Measurements from ENCODE around the gene EIF3I. TPM values are rescaled to one million over a fixed set of nuclear protein-coding genes. Genes with fewer than 3 reads are reported as not detected.

Gene EIF3I
- total RNA-seq, 6 experiments from 2014 or later = 279 to 313 (median 285) TPM

- H3K4me1 Mint-ChIP-seq (ENCODE audit: low read depth) = peaks cover 40% of the 10 kb centered on the region
- peaks cover 1% of the 10 kb centered on the region; the same call in 1 of the 2 replicates for H3K27me3 Mint-ChIP-seq (ENCODE audit: insufficient read depth)
- peak overlapping the region; percentile 83; the same call in 1 of the 2 replicates for H3K27ac Mint-ChIP-seq
- H3K36me3 Mint-ChIP-seq (ENCODE audit: low read depth) = no peaks in the 10 kb centered on the region
- H3K4me3 Mint-ChIP-seq = no peak overlapping the region
- no peaks in the 10 kb centered on the region for H3K9me3 Mint-ChIP-seq
- no peak for TF ChIP-seq CTCF (IDR thresholded peaks at IDR 0.05)
- no peak for DNase-seq
Measured at GRCh38 chr1:32247452-32247851, 25.2 kb downstream of the EIF3I start.

DNA sequence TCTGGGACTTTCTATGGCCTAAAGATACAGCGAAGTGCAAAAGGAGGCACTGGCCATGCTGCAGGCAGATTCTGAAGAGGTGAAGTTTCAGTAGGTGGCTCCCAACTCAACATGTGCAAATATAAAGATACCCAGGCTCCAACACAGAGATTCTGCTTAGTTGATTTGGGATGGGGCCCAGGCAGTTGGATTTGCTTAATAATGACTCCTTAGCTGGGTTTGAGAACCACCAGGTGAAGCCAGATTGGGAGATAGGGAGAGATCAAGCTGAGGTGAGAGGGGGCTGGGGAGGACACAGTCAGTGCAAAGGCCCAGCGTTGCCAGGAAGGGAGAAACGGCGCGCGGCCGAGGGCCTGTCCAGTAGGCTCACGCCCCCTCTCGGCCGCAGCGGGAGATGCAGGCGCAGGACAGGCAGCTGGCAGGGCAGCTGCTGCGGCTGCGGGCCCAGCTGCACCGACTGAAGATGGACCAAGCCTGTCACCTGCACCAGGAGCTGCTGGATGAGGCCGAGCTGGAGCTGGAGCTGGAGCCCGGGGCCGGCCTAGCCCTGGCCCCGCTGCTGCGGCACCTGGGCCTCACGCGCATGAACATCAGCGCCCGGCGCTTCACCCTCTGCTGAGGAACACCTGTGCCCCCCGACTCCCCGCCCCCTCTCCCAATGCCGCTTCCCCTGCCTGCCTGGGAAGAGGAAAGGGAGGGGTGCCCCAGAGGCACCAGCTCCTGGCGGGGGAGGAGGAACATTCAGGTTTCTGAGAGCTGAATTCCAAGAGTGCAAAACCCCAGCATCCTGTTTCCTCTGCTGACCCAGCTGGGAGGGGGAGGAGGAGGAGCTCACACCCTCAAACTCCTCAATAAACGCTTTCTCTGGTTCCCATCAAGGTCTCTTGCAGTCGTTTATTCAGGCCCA lies 26.0 kb downstream of the EIF3I start:
- Mint-ChIP-seq H3K27me3 (ENCODE audit: insufficient read depth) (peaks cover 1% of the 10 kb centered on the region; the same call in 1 of the 2 replicates), H3K27ac (no peak overlapping the region), H3K9me3 (no peaks in the 10 kb centered on the region), H3K4me1 (ENCODE audit: low read depth) (peaks cover 38% of the 10 kb centered on the region), H3K4me3 (no peak overlapping the region), H3K36me3 (ENCODE audit: low read depth) (no peaks in the 10 kb centered on the region)
- peak; percentile 88 for TF ChIP-seq CTCF (IDR thresholded peaks at IDR 0.05)
- peak; percentile 53 for DNase-seq

DNA sequence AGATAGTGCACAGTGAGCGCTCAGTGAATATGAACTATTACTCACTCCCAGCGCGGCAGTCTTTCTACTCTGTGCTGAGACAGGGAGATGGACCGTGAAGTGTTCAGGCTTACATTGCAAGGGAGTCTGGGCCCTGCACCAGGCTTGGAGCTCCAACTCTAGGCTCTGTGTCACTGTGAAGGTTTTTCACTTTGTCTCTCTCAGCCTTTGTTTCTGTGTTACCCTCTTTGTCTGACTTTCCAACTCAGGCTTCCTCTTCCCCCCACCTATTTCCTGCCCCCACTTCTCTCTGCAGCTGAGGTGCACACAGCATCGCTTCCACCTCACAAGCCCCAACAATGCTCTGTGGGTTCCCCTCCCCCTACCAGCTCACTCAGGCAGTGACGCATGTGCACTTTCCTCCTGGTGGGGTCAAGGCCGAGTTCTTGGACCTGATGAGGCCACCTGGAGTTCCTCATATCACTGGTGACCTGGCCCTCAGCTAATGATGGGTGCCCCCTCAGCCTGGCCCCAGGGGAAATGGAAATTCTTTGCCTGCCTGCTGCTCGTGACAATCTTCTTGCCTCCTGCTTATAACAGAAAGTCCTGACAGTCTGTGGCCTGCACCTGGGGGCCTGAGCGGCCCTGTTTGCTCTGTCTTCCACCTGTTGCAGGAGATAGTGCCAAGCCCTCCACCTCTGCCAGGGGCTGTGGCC lies 27.8 kb downstream of the EIF3I start:
- no peaks in the 10 kb centered on the region for H3K9me3 Mint-ChIP-seq
- H3K27me3 Mint-ChIP-seq (ENCODE audit: insufficient read depth) = peaks cover 1% of the 10 kb centered on the region; the same call in 1 of the 2 replicates
- H3K4me3 Mint-ChIP-seq = no peak overlapping the region
- peaks cover 38% of the 10 kb centered on the region for H3K4me1 Mint-ChIP-seq (ENCODE audit: low read depth)
- H3K36me3 Mint-ChIP-seq (ENCODE audit: low read depth) = no peaks in the 10 kb centered on the region
- no peak for TF ChIP-seq CTCF (IDR thresholded peaks at IDR 0.05)
- H3K27ac Mint-ChIP-seq = no peak overlapping the region
- DNase-seq = no peak

DNA sequence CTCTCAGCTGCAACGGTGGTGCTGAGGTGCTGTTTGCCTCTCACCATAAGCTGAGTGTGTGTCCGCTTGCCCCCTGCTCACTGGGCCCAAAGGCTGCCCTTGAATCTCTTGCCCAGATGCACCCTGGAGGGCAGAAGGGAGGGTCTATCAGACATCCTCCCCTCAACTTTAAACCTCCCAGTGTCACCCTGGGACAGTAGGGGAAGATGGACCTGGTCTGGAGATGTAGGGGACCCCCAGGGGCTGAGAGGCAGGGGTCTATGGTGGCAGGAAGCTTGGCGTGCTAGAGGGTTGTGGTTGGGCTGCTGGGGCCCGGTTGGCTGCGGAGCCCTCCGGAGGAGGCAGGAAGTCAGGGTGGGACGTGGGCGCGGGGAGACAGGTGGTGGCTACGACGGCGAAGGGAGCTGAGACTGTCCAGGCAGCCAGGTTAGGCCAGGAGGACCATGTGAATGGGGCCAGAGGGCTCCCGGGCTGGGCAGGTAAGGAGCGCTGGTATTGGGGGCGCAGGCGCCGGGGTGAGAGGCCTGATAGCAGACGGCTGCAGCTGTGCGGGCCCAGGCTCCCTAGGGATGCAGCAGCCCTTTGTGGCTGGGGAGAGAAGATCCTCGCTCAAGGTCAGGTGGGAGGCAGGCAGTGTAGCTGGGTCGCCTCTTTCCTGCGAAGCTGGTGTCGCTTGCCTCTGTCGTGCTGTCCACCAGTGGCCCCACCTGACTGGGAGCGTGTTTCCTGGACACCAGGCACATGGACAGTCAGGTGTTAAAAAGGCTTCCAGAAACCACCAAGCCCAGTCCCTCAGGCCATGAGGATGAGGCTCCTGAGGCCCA lies 28.9 kb downstream of the EIF3I start, which contains the start of gene LCK:
Gene LCK (plus strand): TSS at position 373 of the 824 bp plus-strand sequence. CDS start 23,065 bp downstream, outside the sequence.
- TF ChIP-seq CTCF (IDR thresholded peaks at IDR 0.05) = no peak
- H3K4me1 Mint-ChIP-seq (ENCODE audit: low read depth) = peaks cover 34% of the 10 kb centered on the region
- no peaks in the 10 kb centered on the region for H3K9me3 Mint-ChIP-seq
- no peaks in the 10 kb centered on the region for H3K36me3 Mint-ChIP-seq (ENCODE audit: low read depth)
- DNase-seq = no peak
- H3K27ac Mint-ChIP-seq = no peak within 1 kb of the TSS
- H3K4me3 Mint-ChIP-seq = no peak within 1 kb of the TSS
- H3K27me3 Mint-ChIP-seq (ENCODE audit: insufficient read depth) = peaks cover 1% of the 10 kb centered on the region; the same call in 1 of the 2 replicates
